HCT116 (cell line): ENCODE data around the gene SUPT3H.

Experiments
- ATF3 ChIP-seq: IDR thresholded peaks from 2 replicates; pipeline ENCODE4 v1.6.1; 2012
- CEBPB ChIP-seq: IDR thresholded peaks from 2 replicates; pipeline ENCODE4 v1.6.1; 2012; ENCODE audit warnings: low read depth
- POLR2A ChIP-seq: IDR thresholded peaks from 2 replicates; pipeline ENCODE4 v1.7.0; 2011; ENCODE audit warnings: borderline replicate concordance; ENCODE audit not compliant: insufficient read depth, insufficient read length; ENCODE audit errors: extremely low read depth
- ZBTB33 ChIP-seq: IDR thresholded peaks from 2 replicates; pipeline ENCODE4 v1.6.1; 2011; ENCODE audit warnings: mild to moderate bottlenecking, low read length, moderate library complexity; ENCODE audit not compliant: insufficient replicate concordance; ENCODE audit errors: extremely low read depth
- TF ChIP-seq, protein P1 (sequence below), 3 experiments: fragments of 200-600 bp in 1 of 3; sonication (generic) in 1 of 3; IDR thresholded peaks in 2 of 3; conservative IDR thresholded peaks in 1 of 3; 2 replicates each; pipeline ENCODE4 v1.5.1; 2012 to 2017; ENCODE audit warnings: low read depth in 2 of 3, low read length in 2 of 3, antibody characterized with exemption in 1 of 3, borderline replicate concordance in 1 of 3, control low read depth in 1 of 3, mild to moderate bottlenecking in 1 of 3, mixed read lengths in 1 of 3, mixed run types in 1 of 3, moderate library complexity in 1 of 3; ENCODE audit not compliant: insufficient read depth in 1 of 3

DNA sequence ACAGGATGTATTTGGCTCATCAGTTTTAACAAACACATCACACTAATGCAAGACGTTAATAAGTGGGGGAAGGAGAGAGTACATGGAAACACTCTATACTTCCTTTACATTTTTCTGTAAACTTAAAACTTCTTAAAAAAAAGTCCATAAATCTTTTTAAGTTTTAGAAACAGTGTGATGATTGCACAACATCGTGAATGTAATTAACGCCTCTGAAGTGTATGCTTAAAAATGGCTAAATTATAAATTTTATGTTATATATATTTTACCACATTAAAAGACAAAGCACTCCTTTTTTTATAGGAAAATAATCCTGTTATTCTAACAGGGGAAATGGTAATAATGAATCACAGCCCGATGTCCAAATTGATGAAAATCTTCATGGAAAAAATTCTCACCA is 193.7 kb downstream of the SUPT3H start:
- TF ChIP-seq, protein P1, sequence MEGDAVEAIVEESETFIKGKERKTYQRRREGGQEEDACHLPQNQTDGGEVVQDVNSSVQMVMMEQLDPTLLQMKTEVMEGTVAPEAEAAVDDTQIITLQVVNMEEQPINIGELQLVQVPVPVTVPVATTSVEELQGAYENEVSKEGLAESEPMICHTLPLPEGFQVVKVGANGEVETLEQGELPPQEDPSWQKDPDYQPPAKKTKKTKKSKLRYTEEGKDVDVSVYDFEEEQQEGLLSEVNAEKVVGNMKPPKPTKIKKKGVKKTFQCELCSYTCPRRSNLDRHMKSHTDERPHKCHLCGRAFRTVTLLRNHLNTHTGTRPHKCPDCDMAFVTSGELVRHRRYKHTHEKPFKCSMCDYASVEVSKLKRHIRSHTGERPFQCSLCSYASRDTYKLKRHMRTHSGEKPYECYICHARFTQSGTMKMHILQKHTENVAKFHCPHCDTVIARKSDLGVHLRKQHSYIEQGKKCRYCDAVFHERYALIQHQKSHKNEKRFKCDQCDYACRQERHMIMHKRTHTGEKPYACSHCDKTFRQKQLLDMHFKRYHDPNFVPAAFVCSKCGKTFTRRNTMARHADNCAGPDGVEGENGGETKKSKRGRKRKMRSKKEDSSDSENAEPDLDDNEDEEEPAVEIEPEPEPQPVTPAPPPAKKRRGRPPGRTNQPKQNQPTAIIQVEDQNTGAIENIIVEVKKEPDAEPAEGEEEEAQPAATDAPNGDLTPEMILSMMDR (IDR thresholded peaks at IDR 0.05 in 2 of 3, conservative IDR thresholded peaks at IDR 0.05 in 1 of 3; ENCODE audit: borderline replicate concordance in 1 of 3, insufficient read depth in 1 of 3, low read depth in 2 of 3, low read length in 2 of 3), result no peak
- TF ChIP-seq ATF3 (no peak), POLR2A (no peak), CEBPB (no peak), ZBTB33 (no peak)
